Spinal cord (tissue), 10 donors: ENCODE results near the gene TMOD4. TPM values are rescaled to one million over a fixed set of nuclear protein-coding genes. Genes with fewer than 3 reads are reported as not detected.

Source experiments
- DNase-seq, 6 donors: peaks; one replicate each; pipeline versions ENCODE4 v3.0.0 to v3.0.0-alpha.2; 2013 to 2015; ENCODE audit warnings: low spot score in 6 of 6, low read depth in 4 of 6
- H3K27ac ChIP-seq: one replicate; pipeline ENCODE4 v1.5.1; 2013; ENCODE audit warnings: low read depth, low read length, control low read depth
- H3K27me3 ChIP-seq: one replicate; pipeline ENCODE4 v1.6.1; 2013; ENCODE audit warnings: low read length; ENCODE audit not compliant: control insufficient read depth, insufficient read depth
- H3K36me3 ChIP-seq: one replicate; pipeline ENCODE4 v1.6.1; 2013; ENCODE audit warnings: low read length; ENCODE audit not compliant: control insufficient read depth, insufficient read depth
- H3K4me1 ChIP-seq: one replicate; pipeline ENCODE4 v1.6.1; 2013; ENCODE audit warnings: low read length; ENCODE audit not compliant: control insufficient read depth, insufficient read depth
- H3K4me3 ChIP-seq: one replicate; pipeline ENCODE4 v1.5.1; 2013; ENCODE audit warnings: low read depth, low read length, control low read depth
- H3K9me3 ChIP-seq: one replicate; pipeline ENCODE4 v1.6.1; 2013; ENCODE audit warnings: low read length; ENCODE audit not compliant: control insufficient read depth, insufficient read depth
- WGBS: methylation state at CpG from one replicate; pipeline ENCODE4 v1.1.5; 2013; ENCODE audit warnings: missing lambda C conversion rate; ENCODE audit not compliant: insufficient coverage; 5-methylcytosine and 5-hydroxymethylcytosine counted together
- polyA plus RNA-seq, 2 donors: library from polyadenylated mRNA; unstranded; fragments of 120-200 nt; gene quantifications; one replicate each; pipeline ENCODE4 v1.2.1, GENCODE V29; 2013; ENCODE audit not compliant: insufficient read length in 2 of 2
- total RNA-seq, 2 donors: library from RNA; depleted of rRNA in 1 of 2; stranded (reverse); fragments of 120-200 nt in 1 of 2; fragments of >200 nt in 1 of 2; gene quantifications; one replicate each; pipeline versions ENCODE4 v1.2.3 to v1.2.4, GENCODE V29; 2013 to 2014
- donor health status: healthy.

Gene TMOD4
- total and polyA plus RNA-seq, 4 donors = 1.2 TPM; not detected in 3

DNA sequence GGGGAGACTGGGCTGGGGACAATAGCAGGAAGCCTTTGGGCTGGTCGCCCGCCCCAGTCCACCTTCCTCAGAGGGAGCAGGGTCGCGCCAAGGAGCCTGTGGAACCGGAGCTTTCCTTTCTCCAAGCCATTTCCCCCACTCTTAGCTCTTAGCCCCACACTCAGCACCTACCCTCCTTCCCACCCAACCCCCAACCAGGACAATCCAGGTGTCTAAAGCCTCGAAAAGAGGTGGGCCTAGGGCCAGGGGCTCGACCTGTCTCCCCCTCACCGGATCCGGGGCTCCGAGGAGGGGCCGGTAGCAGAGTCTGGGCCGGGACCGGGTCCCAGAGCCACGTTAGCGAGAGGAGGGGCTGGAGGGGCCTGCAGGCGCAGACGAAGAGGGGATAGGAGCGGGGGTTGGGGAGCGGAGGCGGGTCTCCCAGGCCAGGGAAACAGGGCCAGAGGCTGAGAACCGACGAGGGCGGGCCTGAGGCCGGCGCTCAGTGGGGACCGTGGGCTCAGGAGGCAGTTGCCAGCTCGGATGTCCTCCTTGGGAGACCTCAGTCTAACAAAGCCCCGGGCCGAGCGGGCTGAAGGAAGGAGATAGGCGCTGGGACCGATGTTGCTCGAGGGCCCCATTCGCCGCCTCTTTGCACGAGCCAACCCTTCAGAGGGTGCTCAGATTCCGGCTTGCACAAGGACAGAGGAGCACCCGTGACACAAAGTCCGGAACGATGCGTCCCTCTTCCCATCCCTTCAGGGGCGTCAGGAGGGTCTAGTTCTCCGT lies 30.3 kb downstream of the TMOD4 start:
- peak overlapping the region; percentile 61 for H3K4me3 ChIP-seq
- peak overlapping the region; percentile 65 for H3K27ac ChIP-seq
- H3K27me3 ChIP-seq = no peaks in the 10 kb centered on the region
- no peaks in the 10 kb centered on the region for H3K9me3 ChIP-seq
- 4% methylated on average over 41 of the region's 43 CpGs for WGBS
- H3K36me3 ChIP-seq = peaks cover 26% of the 10 kb centered on the region
- DNase-seq = peak in 2 of 6 donors; percentile 60
- peaks cover 47% of the 10 kb centered on the region for H3K4me1 ChIP-seq

- Histone ChIP-seq H3K36me3 (peaks cover 31% of the 10 kb centered on the region), H3K4me1 (peaks cover 47% of the 10 kb centered on the region), H3K27ac (no peak overlapping the region), H3K27me3 (no peaks in the 10 kb centered on the region), H3K4me3 (peak overlapping the region; percentile 61), H3K9me3 (no peaks in the 10 kb centered on the region)
- 64% methylated on average over 2 of the region's 7 CpGs for WGBS
- peak in 2 of 6 donors; percentile 40 for DNase-seq
Observed at GRCh38 chr1:151144474-151145303, 31.1 kb downstream of the TMOD4 start.

DNA sequence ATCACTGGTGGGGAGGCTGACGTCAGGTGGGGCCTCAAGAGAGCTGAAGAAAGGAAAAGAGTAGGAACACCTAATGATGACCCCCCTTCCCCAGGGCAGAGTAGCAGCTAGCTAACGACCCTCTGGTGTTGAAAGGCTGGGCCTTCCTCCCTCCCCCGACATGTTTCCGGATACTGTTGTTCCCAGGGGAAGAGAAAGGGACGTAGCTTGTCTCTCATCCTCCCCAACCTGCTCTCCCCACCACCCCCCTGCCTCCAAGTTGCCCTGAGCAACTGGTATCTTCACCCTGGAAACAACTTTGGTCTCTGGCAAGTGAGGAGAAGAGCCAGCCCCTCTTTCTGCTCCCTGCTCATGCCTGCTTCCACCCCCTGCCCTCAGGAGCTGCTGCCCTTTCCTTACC lies 31.8 kb downstream of the TMOD4 start:
- DNase-seq = no peak
- Histone ChIP-seq H3K27ac (no peak overlapping the region), H3K36me3 (peaks cover 35% of the 10 kb centered on the region), H3K4me1 (peaks cover 47% of the 10 kb centered on the region), H3K4me3 (no peak overlapping the region), H3K27me3 (no peaks in the 10 kb centered on the region), H3K9me3 (no peaks in the 10 kb centered on the region)
- 0% methylated on average over 2 of the region's 5 CpGs for WGBS

GRCh38 chr1:151143057-151143435 lies 32.7 kb downstream of the TMOD4 start:
- no peak for DNase-seq
- peaks cover 45% of the 10 kb centered on the region for H3K36me3 ChIP-seq
- no peak overlapping the region for H3K4me3 ChIP-seq
- H3K4me1 ChIP-seq = peaks cover 47% of the 10 kb centered on the region
- no peaks in the 10 kb centered on the region for H3K27me3 ChIP-seq
- no peak overlapping the region for H3K27ac ChIP-seq
- 69% methylated on average over 6 of the region's 7 CpGs for WGBS
- no peaks in the 10 kb centered on the region for H3K9me3 ChIP-seq

DNA sequence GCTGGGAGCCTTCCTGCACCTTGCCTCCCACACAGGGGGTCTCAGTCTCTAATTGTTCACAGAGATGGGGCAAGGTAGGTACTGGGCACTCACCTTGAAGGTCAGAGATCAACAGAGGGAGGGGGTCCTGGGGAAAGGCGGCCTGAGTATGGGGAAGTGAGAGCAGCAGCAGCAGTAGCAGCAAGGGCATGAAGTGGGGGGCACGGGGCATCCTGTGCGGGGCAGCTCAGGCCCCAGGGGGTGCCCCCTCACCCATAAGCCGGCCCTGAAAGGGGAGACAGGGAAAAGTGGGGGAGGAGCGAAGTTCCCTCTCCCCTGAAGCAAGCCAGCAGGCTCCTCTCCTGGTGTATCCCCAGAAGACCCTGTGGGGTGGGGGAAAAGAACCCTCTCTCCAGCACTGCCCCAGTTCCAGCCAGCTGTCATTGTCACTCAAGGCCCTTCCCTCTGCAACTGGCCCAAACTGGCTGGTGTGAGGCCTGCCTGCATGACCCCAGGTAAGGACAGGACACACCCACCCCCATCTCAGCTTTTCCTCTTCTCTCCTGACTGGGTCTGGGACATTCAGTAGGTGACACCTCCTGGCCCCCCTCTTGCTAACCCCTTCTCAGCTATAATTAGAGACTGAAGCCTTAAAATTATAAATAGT lies 33.2 kb downstream of the TMOD4 start:
- no peaks in the 10 kb centered on the region for H3K9me3 ChIP-seq
- 75% methylated on average over 2 of the region's 5 CpGs for WGBS
- H3K4me3 ChIP-seq = no peak overlapping the region
- H3K4me1 ChIP-seq = peaks cover 47% of the 10 kb centered on the region
- H3K27me3 ChIP-seq = no peaks in the 10 kb centered on the region
- DNase-seq = no peak
- no peak overlapping the region for H3K27ac ChIP-seq
- H3K36me3 ChIP-seq = peaks cover 50% of the 10 kb centered on the region

GRCh38 chr1:151137789-151138188 lies 38.0 kb downstream of the TMOD4 start:
- Histone ChIP-seq H3K4me3 (no peak overlapping the region), H3K36me3 (peaks cover 87% of the 10 kb centered on the region), H3K4me1 (peaks cover 10% of the 10 kb centered on the region), H3K27me3 (no peaks in the 10 kb centered on the region), H3K27ac (no peak overlapping the region), H3K9me3 (no peaks in the 10 kb centered on the region)
- 96% methylated on average over 7 of the region's 7 CpGs for WGBS
- no peak for DNase-seq

DNA sequence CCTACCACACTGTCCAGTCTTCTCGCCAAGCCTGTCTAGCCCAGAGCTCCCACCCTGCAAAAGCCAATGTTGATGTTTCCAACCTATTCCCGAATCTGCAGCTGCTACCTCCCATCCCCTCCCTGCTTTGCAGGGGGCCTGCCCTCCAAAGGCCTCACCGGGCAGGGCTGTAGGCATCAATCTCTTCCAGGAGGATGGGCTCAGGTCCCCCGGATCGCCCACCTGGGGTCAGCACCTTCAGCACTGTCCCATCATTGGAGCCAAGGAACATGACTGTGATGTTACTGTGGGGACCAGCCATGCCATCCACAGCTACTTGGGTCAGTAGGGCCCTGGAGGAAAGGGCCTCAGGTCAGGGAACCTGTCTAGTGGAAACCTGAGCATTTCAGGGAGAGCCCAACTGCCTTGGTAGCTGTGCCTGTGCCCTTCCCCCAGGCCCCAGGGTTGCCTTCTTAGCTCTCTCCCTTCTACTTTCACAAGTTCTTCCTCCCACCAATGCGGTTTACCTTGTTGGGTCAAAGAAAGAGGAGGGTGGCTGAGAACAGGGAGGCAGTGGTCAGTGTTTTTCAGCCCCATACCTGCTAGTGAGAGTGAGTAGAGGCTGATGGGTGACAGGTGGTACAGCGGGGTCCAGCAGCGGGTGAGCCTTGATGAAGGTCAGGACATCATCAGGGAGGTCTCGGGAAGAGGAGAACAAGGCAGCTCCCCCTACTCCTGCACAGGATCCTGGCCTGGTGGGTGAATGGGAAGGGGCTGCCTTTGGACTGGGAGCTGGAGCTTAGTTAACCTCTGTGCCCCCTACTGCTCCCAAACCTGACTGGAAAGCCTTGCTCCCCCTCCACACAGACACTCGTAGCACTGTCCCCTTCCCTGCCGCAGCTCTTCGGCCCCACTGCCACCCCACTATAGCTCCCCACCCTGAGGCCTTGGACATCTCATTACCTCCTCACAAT lies 40.1 kb downstream of the TMOD4 start:
- Histone ChIP-seq H3K9me3 (no peaks in the 10 kb centered on the region), H3K4me3 (no peak overlapping the region), H3K27ac (no peak overlapping the region), H3K4me1 (peaks cover 21% of the 10 kb centered on the region), H3K27me3 (peaks cover 2% of the 10 kb centered on the region), H3K36me3 (peaks cover 80% of the 10 kb centered on the region)
- no peak for DNase-seq
- WGBS = 91% methylated on average over 10 of the region's 12 CpGs

DNA sequence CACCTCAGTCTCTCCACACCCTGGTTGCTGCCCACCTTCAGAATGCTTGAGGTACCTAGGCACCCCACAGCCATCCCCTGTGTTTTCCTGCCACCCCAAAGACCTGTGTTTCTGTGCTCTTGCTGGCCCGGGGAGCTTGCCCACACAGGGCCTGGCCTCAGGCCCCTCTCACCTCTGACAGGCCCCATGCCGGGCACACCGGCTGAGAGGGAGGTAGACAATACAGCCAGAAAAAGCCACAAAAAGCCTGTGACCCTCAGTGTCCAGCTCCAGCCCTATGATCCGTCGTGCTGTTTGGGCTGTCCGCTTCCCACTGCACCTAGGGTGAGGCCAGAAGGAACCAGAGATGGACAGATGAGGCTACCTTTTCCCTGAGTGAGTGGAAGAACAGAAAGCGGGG lies 40.8 kb downstream of the TMOD4 start:
- Histone ChIP-seq H3K27me3 (peaks cover 2% of the 10 kb centered on the region), H3K4me1 (peaks cover 21% of the 10 kb centered on the region), H3K36me3 (peaks cover 77% of the 10 kb centered on the region), H3K4me3 (no peak overlapping the region), H3K9me3 (no peaks in the 10 kb centered on the region), H3K27ac (no peak overlapping the region)
- 93% methylated on average over 4 of the region's 7 CpGs for WGBS
- DNase-seq = no peak

DNA sequence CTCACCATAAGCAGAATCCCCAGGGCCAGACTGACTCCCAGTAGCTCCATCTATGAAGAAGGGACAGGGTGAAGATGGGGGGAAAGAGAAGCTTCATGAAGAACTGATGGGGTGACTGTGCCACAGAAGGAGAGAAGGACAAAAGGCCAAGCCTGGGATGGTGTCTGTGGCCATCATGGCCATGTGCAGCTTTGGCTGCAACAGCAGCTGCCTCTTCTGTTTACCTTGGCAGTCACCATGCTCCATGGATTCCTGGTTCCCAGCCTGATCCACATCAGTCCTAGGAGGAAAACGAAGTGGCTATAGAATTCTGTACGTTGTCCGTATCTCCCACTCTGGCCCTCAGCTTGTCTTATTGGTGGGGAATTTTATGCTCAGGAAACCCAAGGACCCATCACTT lies 41.4 kb downstream of the TMOD4 start:
- DNase-seq = no peak
- Histone ChIP-seq H3K9me3 (no peaks in the 10 kb centered on the region), H3K27me3 (peaks cover 2% of the 10 kb centered on the region), H3K27ac (no peak overlapping the region), H3K36me3 (peaks cover 71% of the 10 kb centered on the region), H3K4me1 (peaks cover 21% of the 10 kb centered on the region), H3K4me3 (no peak overlapping the region)
- no CpG with 5 or more reads among the region's 3 CpGs for WGBS
